GM18517 (cell line): Measurements from ENCODE around the gene CALHM3.

ENCODE experiments used
- ATAC-seq: cut with Tn5 transposase; IDR thresholded peaks from one replicate; pipeline ENCODE4 v1.9.1; 2021; ENCODE audit warnings: mild to moderate bottlenecking, moderate library complexity; ENCODE audit not compliant: unreplicated experiment

CALHM3 gene

GRCh38 chr10:103451091-103451813, 27.8 kb downstream of the CALHM3 start:
- ATAC-seq = no peak

- ATAC-seq = no peak
Observed at GRCh38 chr10:103450201-103450695, 28.8 kb downstream of the CALHM3 start.

GRCh38 chr10:103449208-103450144, 29.6 kb downstream of the CALHM3 start:
- ATAC-seq = no peak

- ATAC-seq = no peak
Observed at GRCh38 chr10:103448746-103449145, 30.3 kb downstream of the CALHM3 start.

- no peak for ATAC-seq
Observed at GRCh38 chr10:103447187-103447586, 31.9 kb downstream of the CALHM3 start.

- no peak for ATAC-seq
Observed at GRCh38 chr10:103445767-103446567, 33.1 kb downstream of the CALHM3 start.

GRCh38 chr10:103445366-103445765, 33.7 kb downstream of the CALHM3 start:
- no peak for ATAC-seq

- no peak for ATAC-seq
Observed at GRCh38 chr10:103444478-103444877, 34.6 kb downstream of the CALHM3 start.

- no peak for ATAC-seq
Observed at GRCh38 chr10:103443475-103444185, 35.4 kb downstream of the CALHM3 start.

- no peak for ATAC-seq
Observed at GRCh38 chr10:103442031-103442461, 37.0 kb downstream of the CALHM3 start.

GRCh38 chr10:103441611-103442010, 37.4 kb downstream of the CALHM3 start:
- ATAC-seq = no peak

- ATAC-seq = no peak
Observed at GRCh38 chr10:103441206-103441605, 37.8 kb downstream of the CALHM3 start.

- no peak for ATAC-seq
Observed at GRCh38 chr10:103440416-103440815, 38.6 kb downstream of the CALHM3 start.

- no peak for ATAC-seq
Observed at GRCh38 chr10:103439776-103440175, 39.3 kb downstream of the CALHM3 start.

GRCh38 chr10:103433858-103434257, 45.2 kb downstream of the CALHM3 start:
- ATAC-seq = no peak

GRCh38 chr10:103431902-103432301, 47.1 kb downstream of the CALHM3 start:
- ATAC-seq = no peak

- no peak for ATAC-seq
Observed at GRCh38 chr10:103429647-103430046, 49.4 kb downstream of the CALHM3 start.

GRCh38 chr10:103428989-103429643, 49.9 kb downstream of the CALHM3 start:
- ATAC-seq = no peak

- no peak for ATAC-seq
Observed at GRCh38 chr10:103427866-103428265, 51.2 kb downstream of the CALHM3 start.

GRCh38 chr10:103423748-103424147, 55.3 kb downstream of the CALHM3 start:
- ATAC-seq = no peak
